H9 (cell line): ENCODE measurements around the gene GAS2. TPM values are rescaled to one million over a fixed set of nuclear protein-coding genes. Genes with fewer than 3 reads are reported as not detected.

Source experiments
- DNase-seq: peaks from one replicate; pipeline ENCODE4 v3.0.0-alpha.2; 2017
- H2AFZ ChIP-seq: one replicate; pipeline ENCODE4 v1.6.1; 2013; ENCODE audit warnings: mild to moderate bottlenecking, low read length, control low read depth, moderate library complexity
- H2AK5ac ChIP-seq: 2 replicates; pipeline ENCODE4 v1.6.1; 2013; ENCODE audit warnings: low read length, control low read depth, mixed read lengths; ENCODE audit not compliant: insufficient read length
- H2BK120ac ChIP-seq: one replicate; pipeline ENCODE4 v1.6.1; 2013; ENCODE audit warnings: low read depth, mild to moderate bottlenecking, low read length, control low read depth, inconsistent platforms; ENCODE audit not compliant: poor library complexity, severe bottlenecking
- H2BK12ac ChIP-seq: 2 replicates; pipeline ENCODE4 v1.6.1; 2013; ENCODE audit warnings: low read length, control low read depth, mixed read lengths, low read depth; ENCODE audit not compliant: insufficient read length
- H2BK15ac ChIP-seq: 2 replicates; pipeline ENCODE4 v1.6.1; 2013; ENCODE audit warnings: low read depth, low read length, control low read depth
- H2BK20ac ChIP-seq: one replicate; pipeline ENCODE4 v1.6.1; 2013; ENCODE audit warnings: low read depth, mild to moderate bottlenecking, low read length, control low read depth, inconsistent platforms; ENCODE audit not compliant: poor library complexity, severe bottlenecking
- H2BK5ac ChIP-seq: 2 replicates; pipeline ENCODE4 v1.6.1; 2013; ENCODE audit warnings: low read length, control low read depth, mixed read lengths; ENCODE audit not compliant: insufficient read length
- H3K14ac ChIP-seq: 2 replicates; pipeline ENCODE4 v1.6.1; 2013; ENCODE audit warnings: low read length, control low read depth; ENCODE audit not compliant: insufficient read depth
- H3K18ac ChIP-seq: 2 replicates; pipeline ENCODE4 v1.6.1; 2013; ENCODE audit warnings: low read depth, mild to moderate bottlenecking, mixed read lengths, low read length, control low read depth; ENCODE audit not compliant: insufficient read length
- H3K23ac ChIP-seq: 2 replicates; pipeline ENCODE4 v1.6.1; 2013; ENCODE audit warnings: low read length, control low read depth, mixed read lengths, low read depth; ENCODE audit not compliant: insufficient read length
- H3K23me2 ChIP-seq: 2 replicates; pipeline ENCODE4 v1.6.1; 2013; ENCODE audit warnings: low read depth, mild to moderate bottlenecking, mixed read lengths, low read length, control low read depth; ENCODE audit not compliant: insufficient read length, poor library complexity, severe bottlenecking
- H3K27ac ChIP-seq: 2 replicates; pipeline ENCODE4 v1.5.1; 2013; ENCODE audit warnings: low read length, control low read depth, mixed read lengths, low read depth; ENCODE audit not compliant: insufficient read length
- H3K27me3 ChIP-seq: 2 replicates; pipeline ENCODE4 v1.6.1; 2013; ENCODE audit warnings: low read length, control low read depth, inconsistent platforms; ENCODE audit not compliant: insufficient read depth
- H3K4ac ChIP-seq: 2 replicates; pipeline ENCODE4 v1.6.1; 2013; ENCODE audit warnings: low read depth, mild to moderate bottlenecking, control low read depth, inconsistent platforms, low read length, moderate library complexity
- H3K4me1 ChIP-seq: 2 replicates; pipeline ENCODE4 v1.6.1; 2013; ENCODE audit warnings: low read length, control low read depth, inconsistent platforms; ENCODE audit not compliant: insufficient read depth
- H3K4me2 ChIP-seq: 2 replicates; pipeline ENCODE4 v1.6.1; 2013; ENCODE audit warnings: low read length, control low read depth, mixed read lengths; ENCODE audit not compliant: insufficient read length, insufficient read depth
- H3K56ac ChIP-seq: 2 replicates; pipeline ENCODE4 v1.6.1; 2013; ENCODE audit warnings: low read depth, mild to moderate bottlenecking, mixed read lengths, low read length, control low read depth; ENCODE audit not compliant: insufficient read length
- H3K79me1 ChIP-seq: 2 replicates; pipeline ENCODE4 v1.6.1; 2013; ENCODE audit warnings: low read depth, mild to moderate bottlenecking, moderate library complexity, low read length, control low read depth, inconsistent platforms; ENCODE audit not compliant: insufficient read depth, poor library complexity, severe bottlenecking
- H3K79me2 ChIP-seq: 2 replicates; pipeline ENCODE4 v1.6.1; 2013; ENCODE audit warnings: low read length, control low read depth, inconsistent platforms; ENCODE audit not compliant: insufficient read depth
- H3K9ac ChIP-seq: 2 replicates; pipeline ENCODE4 v1.6.1; 2013; ENCODE audit warnings: low read length, control low read depth, mixed read lengths; ENCODE audit not compliant: insufficient read length; ENCODE audit errors: extremely low read depth
- H3K9me3 ChIP-seq: one replicate; pipeline ENCODE4 v1.6.1; 2013; ENCODE audit warnings: low read depth, low read length, inconsistent platforms; ENCODE audit not compliant: control insufficient read depth
- H3T11ph ChIP-seq: one replicate; pipeline ENCODE4 v1.6.1; 2013; ENCODE audit warnings: mild to moderate bottlenecking, low read length, control low read depth, inconsistent platforms
- H4K20me1 ChIP-seq: one replicate; pipeline ENCODE4 v1.6.1; 2013; ENCODE audit not compliant: control insufficient read depth, insufficient read length, insufficient read depth
- H4K5ac ChIP-seq: 2 replicates; pipeline ENCODE4 v1.6.1; 2013; ENCODE audit warnings: low read depth, mild to moderate bottlenecking, mixed read lengths, low read length, control low read depth; ENCODE audit not compliant: insufficient read length
- H4K8ac ChIP-seq: replicated peaks from 2 replicates; pipeline ENCODE4 v1.6.1; 2013; ENCODE audit warnings: low read length, control low read depth, mixed read lengths, low read depth; ENCODE audit not compliant: insufficient read length
- H4K91ac ChIP-seq: 2 replicates; pipeline ENCODE4 v1.6.1; 2013; ENCODE audit warnings: low read depth, mild to moderate bottlenecking, moderate library complexity, mixed read lengths, low read length, control low read depth; ENCODE audit not compliant: insufficient read length
- H3K27ac Mint-ChIP-seq, 3 experiments: 2 replicates in 2 of 3; 3 replicates in 1 of 3; pipeline ENCODE4 v1.8.0; 2020 to 2021; ENCODE audit warnings: mixed read lengths in 3 of 3, mild to moderate bottlenecking in 1 of 3, moderate library complexity in 1 of 3
- H3K27me3 Mint-ChIP-seq: 2 replicates; pipeline ENCODE4 v1.8.0; 2021; ENCODE audit warnings: low read depth, mild to moderate bottlenecking, moderate library complexity, mixed read lengths
- H3K36me3 Mint-ChIP-seq, 3 experiments: 2 replicates in 2 of 3; 3 replicates in 1 of 3; pipeline ENCODE4 v1.8.0; 2020 to 2021; ENCODE audit warnings: low read depth in 3 of 3, mixed read lengths in 3 of 3; ENCODE audit not compliant: insufficient read depth in 1 of 3
- H3K4me1 Mint-ChIP-seq, 2 experiments: 2 replicates each; pipeline ENCODE4 v1.8.0; 2020; ENCODE audit warnings: mixed read lengths in 2 of 2
- H3K4me3 Mint-ChIP-seq, 2 experiments: 2 replicates in 1 of 2; 3 replicates in 1 of 2; pipeline ENCODE4 v1.8.0; 2020 to 2021; ENCODE audit warnings: mild to moderate bottlenecking in 2 of 2, mixed read lengths in 2 of 2, moderate library complexity in 1 of 2
- H3K9me3 Mint-ChIP-seq, 2 experiments: 2 replicates in 1 of 2; 3 replicates in 1 of 2; pipeline ENCODE4 v1.8.0; 2020; ENCODE audit warnings: mild to moderate bottlenecking in 2 of 2, mixed read lengths in 2 of 2, moderate library complexity in 1 of 2
- CTCF ChIP-seq: fragments of 200-600 bp; sonication (generic); conservative IDR thresholded peaks from 3 replicates; pipeline ENCODE4 v1.8.0; 2021; ENCODE audit warnings: antibody characterized with exemption, mild to moderate bottlenecking
- whole genome bisulfite sequencing: extraction: QIAGEN DNeasy Blood & Tissue Kit; methylation state at CpG from one replicate; pipeline ENCODE4 v1.1.7; 2013; ENCODE audit warnings: missing lambda C conversion rate, low lambda C conversion rate, mixed read lengths; ENCODE audit not compliant: insufficient read length; ENCODE audit errors: extremely low coverage; 5-methylcytosine and 5-hydroxymethylcytosine counted together
- total RNA-seq: library from RNA; stranded (reverse); gene quantifications from 2 replicates; pipeline ENCODE4 v1.2.1, GENCODE V29; 2021

GAS2 gene
- total RNA-seq, 1 experiment from 2014 or later: 1.7 TPM

- Histone ChIP-seq H3K9ac (no peak overlapping the region), H3K27me3 (no peaks in the 10 kb centered on the region), H3K56ac (no peak overlapping the region), H4K5ac (no peak overlapping the region), H3K27ac (no peak overlapping the region), H3K79me2 (no peaks in the 10 kb centered on the region), H3K23me2 (no peaks in the 10 kb centered on the region), H3K79me1 (no peaks in the 10 kb centered on the region), H4K8ac (no peak overlapping the region), H3K9me3 (no peaks in the 10 kb centered on the region), H3K23ac (no peak overlapping the region), H4K20me1 (no peaks in the 10 kb centered on the region), H3K4me2 (no peak overlapping the region), H2BK15ac (no peak overlapping the region), H3K18ac (no peak overlapping the region), H3T11ph (no peak overlapping the region), H2BK12ac (no peak overlapping the region), H4K91ac (no peak overlapping the region), H2BK20ac (no peak overlapping the region), H2BK120ac (no peak overlapping the region), H3K4me1 (no peaks in the 10 kb centered on the region), H2AK5ac (no peak overlapping the region), H2AFZ (no peak overlapping the region), H2BK5ac (no peak overlapping the region), H3K14ac (no peak overlapping the region), H3K4ac (no peak overlapping the region)
- no peak overlapping the region for H3K4me3 Mint-ChIP-seq
- H3K27me3 Mint-ChIP-seq: no peaks in the 10 kb centered on the region
- DNase-seq: no peak
- H3K4me1 Mint-ChIP-seq: peaks cover 6% of the 10 kb centered on the region in 2 experiments; a peak in 3 of 4 replicates
- no CpG with 5 or more reads among the region's 3 CpGs for WGBS
- H3K36me3 Mint-ChIP-seq: no peaks in the 10 kb centered on the region
- no peak for TF ChIP-seq CTCF
- no peaks in the 10 kb centered on the region for H3K9me3 Mint-ChIP-seq
- no peak overlapping the region; a peak in 1 of 7 replicates for H3K27ac Mint-ChIP-seq
Observed at GRCh38 chr11:22703040-22703439, 36.6 kb downstream of the GAS2 start.
